Measurements from ENCODE around the gene ELAPOR2. TPM values are rescaled to one million over a fixed set of nuclear protein-coding genes. Genes with fewer than 3 reads are reported as not detected.
"Not testable (repeated sequence)": the region's sequence is repeated elsewhere in the genome, so short reads cannot be mapped to it uniquely, and the experiment has no call there.

The ELAPOR2 gene
- polyA plus RNA-seq (2013, experiment 1 of 2; ENCODE audit: insufficient read length): 2.2 TPM
- 2.4 TPM for polyA plus RNA-seq (2013, experiment 2 of 2; ENCODE audit: insufficient read length)

GRCh38 chr7:87059525-87060287, at the start of gene ELAPOR2:
Gene ELAPOR2, minus strand, starts transcription at chr7:87059654. Its CDS starts 141 bp downstream, at chr7:87059513.
- DNase-seq: peak; percentile 45

- DNase-seq: no peak
Measured at GRCh38 chr7:87107949-87108776, 48.7 kb upstream of the ELAPOR2 start.

- DNase-seq: no peak
Measured at GRCh38 chr7:87106974-87107612, 47.6 kb upstream of the ELAPOR2 start.

- DNase-seq: no peak
Measured at GRCh38 chr7:87105401-87105800, 45.9 kb upstream of the ELAPOR2 start.

GRCh38 chr7:87100326-87100725, 40.9 kb upstream of the ELAPOR2 start:
- DNase-seq: no peak

GRCh38 chr7:87097375-87097774, 37.9 kb upstream of the ELAPOR2 start:
- not testable (repeated sequence) for DNase-seq

GRCh38 chr7:87094322-87094721, 34.9 kb upstream of the ELAPOR2 start:
- DNase-seq: no peak

GRCh38 chr7:87092568-87093091, 33.2 kb upstream of the ELAPOR2 start:
- no peak for DNase-seq

- no peak for DNase-seq
Measured at GRCh38 chr7:87091487-87092066, 32.1 kb upstream of the ELAPOR2 start.

- no peak for DNase-seq
Measured at GRCh38 chr7:87083865-87084519, 24.5 kb upstream of the ELAPOR2 start.

GRCh38 chr7:87082675-87083074, 23.2 kb upstream of the ELAPOR2 start:
- no peak for DNase-seq

GRCh38 chr7:87075671-87076404, 16.4 kb upstream of the ELAPOR2 start:
- no peak for DNase-seq

GRCh38 chr7:87067788-87068187, 8.3 kb upstream of the ELAPOR2 start:
- DNase-seq: no peak

- DNase-seq: no peak
Measured at GRCh38 chr7:87060288-87060537, 759 bp upstream of the ELAPOR2 start.

- DNase-seq: no peak
Measured at GRCh38 chr7:87058744-87059524, 520 bp downstream of the ELAPOR2 start.

- no peak for DNase-seq
Measured at GRCh38 chr7:87057210-87057609, 2.2 kb downstream of the ELAPOR2 start.

- no peak for DNase-seq
Measured at GRCh38 chr7:87056346-87056745, 3.1 kb downstream of the ELAPOR2 start.

- DNase-seq: no peak
Measured at GRCh38 chr7:87048839-87049238, 10.6 kb downstream of the ELAPOR2 start.

GRCh38 chr7:87046456-87046855, 13.0 kb downstream of the ELAPOR2 start:
- no peak for DNase-seq

GRCh38 chr7:87044713-87045112, 14.7 kb downstream of the ELAPOR2 start:
- DNase-seq: not testable (repeated sequence)

- DNase-seq: not testable (repeated sequence)
Measured at GRCh38 chr7:87041586-87041985, 17.9 kb downstream of the ELAPOR2 start.
